ENCODE measurements around the gene ST8SIA5.
A peak's percentile ranks its signal among the peaks of the same experiment; 100 is the strongest.

ST8SIA5 gene

GRCh38 chr18:46628206-46628605 lies 128.6 kb downstream of the ST8SIA5 start:
- no peak for TF ChIP-seq CTCF (IDR thresholded peaks at IDR 0.05; ENCODE audit: insufficient read depth, low read depth, low read length, missing control alignments)
- H3K4me3 ChIP-seq (ENCODE audit: low read depth, low read length) = no peak overlapping the region
- no peak for DNase-seq (ENCODE audit: low read depth)

DNA sequence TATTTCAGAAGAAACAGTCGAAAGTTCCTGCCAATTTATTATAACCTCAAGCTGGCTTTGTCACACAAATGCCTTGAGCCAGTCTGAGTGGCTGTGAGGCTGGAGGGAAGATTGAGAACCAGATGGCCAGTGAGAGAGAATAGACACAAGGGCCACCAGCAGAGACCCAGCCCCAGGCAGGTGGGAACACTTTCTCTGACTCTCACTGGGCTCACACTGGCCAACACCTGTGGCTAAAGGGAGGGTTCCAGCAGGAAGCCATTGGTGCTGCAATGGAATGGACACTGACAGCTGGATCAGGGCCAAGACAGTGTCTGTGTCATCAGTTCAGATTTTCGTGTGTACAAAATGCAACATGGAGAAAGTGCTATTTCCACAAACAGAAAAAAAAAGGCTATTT lies 129.7 kb downstream of the ST8SIA5 start:
- H3K4me3 ChIP-seq (ENCODE audit: low read depth, low read length) = no peak overlapping the region
- no peak for TF ChIP-seq CTCF (IDR thresholded peaks at IDR 0.05; ENCODE audit: insufficient read depth, low read depth, low read length, missing control alignments)
- DNase-seq (ENCODE audit: low read depth) = no peak

DNA sequence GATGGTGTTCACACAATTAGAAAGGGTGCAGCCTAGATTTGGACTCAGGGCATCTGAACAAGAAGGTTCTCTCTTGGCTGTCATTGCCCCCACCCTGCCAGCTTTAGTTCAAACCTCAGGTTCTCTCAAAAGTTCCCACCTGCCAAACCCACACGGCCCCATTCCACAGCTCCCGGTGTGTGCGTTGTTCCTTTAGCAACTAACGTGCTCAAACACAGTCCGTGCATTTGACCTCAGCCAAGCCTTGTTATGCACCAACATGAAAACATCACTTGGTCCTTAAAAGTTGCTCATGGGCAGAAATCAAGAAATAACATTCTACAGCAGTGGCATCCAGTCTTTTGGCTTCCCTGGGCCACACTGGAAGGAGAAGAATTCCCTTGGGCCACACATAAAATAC lies 131.8 kb downstream of the ST8SIA5 start:
- DNase-seq (ENCODE audit: low read depth) = no peak
- no peak for TF ChIP-seq CTCF (IDR thresholded peaks at IDR 0.05; ENCODE audit: insufficient read depth, low read depth, low read length, missing control alignments)
- H3K4me3 ChIP-seq (ENCODE audit: low read depth, low read length) = no peak overlapping the region

DNA sequence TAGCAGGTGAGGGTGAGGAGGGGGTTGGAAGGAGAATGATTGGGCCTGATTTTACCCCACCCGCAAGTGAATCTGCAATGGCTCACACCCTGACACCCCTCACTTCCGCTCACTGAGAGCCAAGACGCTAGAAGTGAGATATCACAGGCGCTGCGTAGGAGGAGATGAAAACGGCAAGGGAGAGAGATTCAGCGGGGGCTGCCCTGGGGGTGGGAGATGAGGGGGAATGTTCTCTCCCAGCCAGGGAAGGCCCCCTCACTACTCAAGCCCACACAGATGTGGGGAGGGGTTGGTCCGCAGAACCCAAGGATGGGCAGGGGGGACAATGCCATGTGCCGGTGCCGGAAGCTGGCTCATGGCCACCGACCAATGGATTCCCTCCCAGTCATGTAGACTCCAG lies 132.7 kb downstream of the ST8SIA5 start:
- H3K4me3 ChIP-seq (ENCODE audit: low read depth, low read length) = no peak overlapping the region
- DNase-seq (ENCODE audit: low read depth) = no peak
- no peak for TF ChIP-seq CTCF (IDR thresholded peaks at IDR 0.05; ENCODE audit: insufficient read depth, low read depth, low read length, missing control alignments)

- no peak for TF ChIP-seq CTCF (IDR thresholded peaks at IDR 0.05; ENCODE audit: insufficient read depth, low read depth, low read length, missing control alignments)
- no peak overlapping the region for H3K4me3 ChIP-seq (ENCODE audit: low read depth, low read length)
- DNase-seq (ENCODE audit: low read depth) = peak; percentile 3
Observed at GRCh38 chr18:46623541-46623940, 133.3 kb downstream of the ST8SIA5 start.

DNA sequence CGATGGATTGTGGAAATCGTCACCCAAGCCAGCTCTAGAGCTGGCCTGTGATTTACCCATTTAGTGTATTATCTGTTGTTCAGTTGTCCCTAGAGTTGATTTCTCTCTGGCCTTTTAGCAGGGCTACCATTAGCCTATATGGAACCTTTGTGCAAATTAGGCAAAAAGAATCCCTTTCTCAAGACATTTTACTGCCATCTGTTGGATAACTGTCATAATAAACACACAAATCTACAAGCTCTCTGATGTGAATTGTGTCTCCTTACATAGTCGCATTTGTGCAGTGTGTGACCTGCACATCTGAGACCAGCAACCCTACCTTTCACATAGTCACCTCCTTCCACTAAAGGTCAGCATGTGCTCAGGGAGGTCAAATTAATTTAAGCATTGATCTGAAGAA lies 133.9 kb downstream of the ST8SIA5 start:
- peak; percentile 9 for DNase-seq (ENCODE audit: low read depth)
- TF ChIP-seq CTCF (IDR thresholded peaks at IDR 0.05; ENCODE audit: insufficient read depth, low read depth, low read length, missing control alignments) = no peak
- H3K4me3 ChIP-seq (ENCODE audit: low read depth, low read length) = no peak overlapping the region

GRCh38 chr18:46622451-46622850 lies 134.4 kb downstream of the ST8SIA5 start:
- no peak for TF ChIP-seq CTCF (IDR thresholded peaks at IDR 0.05; ENCODE audit: insufficient read depth, low read depth, low read length, missing control alignments)
- no peak overlapping the region for H3K4me3 ChIP-seq (ENCODE audit: low read depth, low read length)
- no peak for DNase-seq (ENCODE audit: low read depth)

Data from GM12865 (cell line).